Activated gamma-delta T cell treated with anti-CD3 and anti-CD28 coated beads, Interleukin-2, amount 50 U/mL, for 16 hours (primary cell): ENCODE measurements around the gene CYSTM1.
A peak's percentile ranks its signal among the peaks of the same experiment; 100 is the strongest.

Source experiments
- DNase-seq: peaks from one replicate; pipeline ENCODE4 v3.0.0-alpha.2; 2020; ENCODE audit warnings: low read depth

Gene CYSTM1, protein sequence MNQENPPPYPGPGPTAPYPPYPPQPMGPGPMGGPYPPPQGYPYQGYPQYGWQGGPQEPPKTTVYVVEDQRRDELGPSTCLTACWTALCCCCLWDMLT

DNA sequence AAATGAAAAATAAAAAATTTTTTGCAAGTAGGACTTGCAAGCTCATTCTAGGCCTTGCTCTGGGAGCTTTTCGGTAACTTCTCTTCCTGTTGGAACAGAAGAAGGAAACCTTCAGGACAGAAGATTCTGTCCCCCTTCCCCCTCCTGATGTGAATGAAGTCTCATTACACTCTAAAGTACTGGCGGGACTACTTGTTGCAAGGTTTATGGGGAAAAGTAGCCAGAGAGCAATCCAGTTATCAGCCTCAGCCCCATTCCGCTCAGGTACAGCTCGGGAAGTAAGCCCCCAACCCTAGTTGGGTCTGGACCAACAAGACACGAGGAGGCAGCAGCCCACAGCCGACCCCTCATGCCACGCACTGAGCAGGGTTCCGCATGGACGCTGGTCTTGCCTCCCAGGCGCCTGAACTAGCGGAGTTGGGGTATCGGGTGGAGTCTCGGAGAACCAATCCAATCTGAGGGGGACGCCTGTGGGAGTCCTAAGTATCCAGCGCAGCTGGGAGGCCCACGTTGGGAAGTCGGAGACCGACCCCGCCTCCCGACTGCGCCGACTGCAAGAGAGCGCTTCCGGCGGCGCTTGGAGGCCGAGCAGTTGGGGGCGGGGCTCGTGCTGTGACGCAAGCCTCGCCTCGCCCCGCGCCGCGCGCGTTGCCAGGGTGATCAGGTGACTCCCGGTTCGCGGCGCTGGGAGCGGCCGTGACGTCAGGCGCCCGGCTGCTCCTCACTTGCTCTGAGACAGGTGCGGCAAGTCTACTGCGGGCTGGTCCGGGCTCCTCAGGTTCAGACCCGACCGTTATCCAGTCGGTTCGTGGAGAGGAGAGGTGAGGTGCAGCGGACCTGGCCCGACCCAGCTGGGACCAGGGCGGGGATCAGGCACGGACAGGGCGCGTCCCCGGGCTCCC, at the start of gene CYSTM1:
Gene CYSTM1 (plus strand): TSS at position 724 of the 902 bp plus-strand sequence. CDS start 19,278 bp downstream, outside the sequence.
- peak; percentile 86 for DNase-seq

DNA sequence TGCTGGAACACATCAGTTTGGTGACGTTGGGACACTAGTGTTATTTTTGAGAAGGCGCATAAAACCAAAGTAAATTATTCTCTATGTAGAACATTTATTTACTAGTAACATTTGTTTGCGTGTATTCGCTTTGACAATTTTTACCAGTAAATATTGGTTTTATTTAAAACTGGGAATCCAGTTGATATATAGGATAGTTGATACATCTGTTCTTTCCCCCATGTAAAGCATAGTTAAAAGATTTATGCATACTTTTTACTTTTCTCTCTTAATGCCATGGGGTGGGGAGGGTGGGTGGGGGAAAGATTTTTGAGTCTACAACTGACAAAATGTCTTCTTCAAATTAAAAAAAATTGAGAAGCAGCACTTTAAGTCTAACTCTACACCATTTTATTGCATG, 49.4 kb upstream of the CYSTM1 start, which contains the start of gene IGIP:
Gene IGIP (plus strand): TSS at position 301 of the 400 bp plus-strand sequence. CDS start 2,540 bp downstream, outside the sequence.
- no peak for DNase-seq

DNA sequence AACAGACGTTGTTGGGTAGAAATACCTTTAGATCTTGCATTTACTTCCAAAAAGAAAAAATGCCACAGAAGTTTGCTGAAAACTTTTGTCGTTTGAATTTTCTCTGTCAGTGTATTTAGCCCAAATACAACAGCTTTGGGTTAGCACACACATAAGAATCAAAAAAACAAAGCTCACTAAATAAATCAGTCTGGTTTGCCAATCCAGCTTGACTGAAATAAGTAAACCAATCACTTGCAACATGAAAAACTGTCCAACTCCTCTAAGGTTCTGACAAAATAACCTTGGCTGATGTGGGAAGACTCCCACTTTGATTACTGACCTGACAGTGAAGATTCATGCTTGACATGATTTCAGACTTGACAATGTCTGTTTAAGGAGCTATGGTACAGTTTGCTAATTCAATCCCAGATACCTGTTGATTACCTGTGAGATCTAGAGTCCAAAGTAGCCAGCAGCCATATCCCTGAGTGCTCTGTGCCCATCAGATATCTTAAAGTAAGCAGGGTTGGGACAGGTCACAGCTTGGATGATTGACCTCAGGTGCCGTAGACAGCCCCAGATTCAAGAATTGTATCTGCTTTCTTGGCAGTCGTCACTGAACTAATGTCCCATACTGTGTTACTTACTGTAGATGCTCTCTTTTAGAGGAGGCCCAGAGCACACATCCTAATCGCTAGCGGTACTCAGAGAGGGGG, 48.5 kb upstream of the CYSTM1 start:
- DNase-seq: no peak

DNA sequence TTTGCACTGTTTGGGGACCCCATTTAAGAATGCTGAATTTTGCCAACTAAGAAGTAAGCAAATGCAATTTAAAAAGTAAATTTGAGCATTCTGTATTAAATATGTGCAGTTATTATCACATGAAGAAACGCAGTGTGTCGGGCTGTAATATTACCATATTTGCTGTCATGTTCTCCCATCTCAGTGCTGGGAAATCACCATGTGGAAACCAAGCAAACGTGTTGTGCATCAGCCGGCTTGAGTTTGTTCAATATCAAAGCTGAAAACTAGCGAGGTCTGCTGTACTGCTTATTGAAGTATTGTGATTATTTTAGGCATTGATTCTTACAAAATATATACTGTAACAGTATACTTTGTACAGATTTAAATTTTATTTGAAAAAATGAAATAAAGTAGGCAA, 46.6 kb upstream of the CYSTM1 start:
- no peak for DNase-seq

DNA sequence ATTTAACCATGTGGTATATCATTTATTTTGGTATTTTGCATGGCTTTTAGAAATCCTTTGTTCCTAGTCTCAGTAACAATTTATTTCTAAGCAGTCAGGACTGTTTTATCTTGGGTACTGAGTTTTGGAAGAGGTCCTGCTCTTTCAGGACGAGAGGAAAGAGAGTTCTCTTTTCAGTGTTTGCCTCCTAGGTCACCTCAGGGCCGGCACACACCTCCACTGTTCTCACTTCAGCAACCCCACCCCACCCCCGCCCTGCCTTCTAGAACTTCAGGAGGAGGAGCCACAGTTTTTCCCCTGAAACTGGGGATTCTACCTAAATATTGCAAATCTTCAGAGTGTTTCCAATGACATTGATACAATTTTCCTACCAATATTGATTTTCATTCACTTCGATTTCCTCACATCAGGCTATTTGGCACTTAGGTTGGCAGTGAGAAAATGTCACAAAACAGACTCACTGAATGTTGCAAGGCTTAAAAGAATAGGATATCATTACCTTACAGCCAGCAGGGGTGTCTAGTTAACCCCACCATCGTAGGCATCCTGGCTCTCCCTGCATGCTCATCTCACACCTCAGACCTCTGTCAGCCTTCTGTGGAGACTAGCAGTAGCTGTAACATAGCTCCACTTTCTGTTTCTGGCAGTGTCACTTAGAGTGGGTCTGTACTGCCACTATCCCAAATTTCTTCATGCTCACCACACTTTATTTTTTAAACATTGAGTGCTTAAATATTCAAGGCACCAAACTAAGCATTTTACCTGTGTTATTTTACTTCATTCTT, 43.8 kb upstream of the CYSTM1 start:
- no peak for DNase-seq

DNA sequence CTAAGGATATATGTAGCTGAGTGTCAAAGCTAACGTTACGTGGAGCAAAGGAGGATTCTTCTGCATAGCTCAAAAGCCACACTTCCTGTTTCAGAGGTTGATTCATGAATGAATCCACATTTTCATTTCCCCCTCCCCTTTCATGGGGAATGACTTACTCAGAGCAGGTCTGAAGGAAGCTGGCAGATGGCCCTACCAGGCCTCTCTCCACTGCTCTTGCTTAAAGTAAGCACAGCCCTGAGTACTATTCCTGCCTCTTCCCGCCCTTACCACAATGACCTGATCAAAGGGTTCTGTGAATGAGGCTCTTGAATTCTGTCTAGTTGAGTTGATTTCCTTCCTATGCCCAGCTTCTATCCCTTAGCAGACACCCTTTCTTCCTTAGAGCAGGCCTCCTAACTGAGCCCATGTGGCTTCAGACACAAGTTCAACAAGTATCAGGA, 43.0 kb upstream of the CYSTM1 start:
- DNase-seq: no peak

DNA sequence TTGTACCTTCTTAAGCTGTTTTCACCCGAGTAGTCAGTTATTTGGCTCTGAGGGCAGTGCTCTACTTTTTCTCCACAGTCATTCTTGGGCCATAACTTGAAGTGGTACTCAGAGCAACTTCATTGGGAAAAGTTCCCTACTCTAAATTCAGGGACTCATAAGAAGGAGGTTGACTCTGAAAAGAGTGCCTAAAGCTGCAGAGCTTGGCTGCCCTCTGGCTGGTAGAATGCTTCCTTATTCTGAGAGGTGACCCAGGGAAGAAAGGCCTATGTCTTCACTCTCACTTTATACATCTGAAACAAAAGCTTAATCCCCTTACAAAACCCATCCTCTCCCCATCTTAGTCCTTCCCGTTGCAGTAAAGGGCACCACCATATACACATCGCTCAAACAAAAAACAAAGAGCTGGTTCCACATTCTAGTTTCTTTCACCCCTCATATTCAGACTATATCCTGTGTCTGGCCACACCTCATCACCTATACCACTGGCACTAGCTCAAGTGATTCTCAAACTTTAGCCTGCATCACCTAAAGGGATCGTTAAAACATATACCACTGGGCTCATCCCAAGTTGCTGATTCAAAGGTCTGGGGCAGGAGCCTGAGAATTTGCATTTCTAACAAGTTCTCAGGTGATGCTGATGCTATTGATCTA, 41.3 kb upstream of the CYSTM1 start:
- DNase-seq: no peak

DNA sequence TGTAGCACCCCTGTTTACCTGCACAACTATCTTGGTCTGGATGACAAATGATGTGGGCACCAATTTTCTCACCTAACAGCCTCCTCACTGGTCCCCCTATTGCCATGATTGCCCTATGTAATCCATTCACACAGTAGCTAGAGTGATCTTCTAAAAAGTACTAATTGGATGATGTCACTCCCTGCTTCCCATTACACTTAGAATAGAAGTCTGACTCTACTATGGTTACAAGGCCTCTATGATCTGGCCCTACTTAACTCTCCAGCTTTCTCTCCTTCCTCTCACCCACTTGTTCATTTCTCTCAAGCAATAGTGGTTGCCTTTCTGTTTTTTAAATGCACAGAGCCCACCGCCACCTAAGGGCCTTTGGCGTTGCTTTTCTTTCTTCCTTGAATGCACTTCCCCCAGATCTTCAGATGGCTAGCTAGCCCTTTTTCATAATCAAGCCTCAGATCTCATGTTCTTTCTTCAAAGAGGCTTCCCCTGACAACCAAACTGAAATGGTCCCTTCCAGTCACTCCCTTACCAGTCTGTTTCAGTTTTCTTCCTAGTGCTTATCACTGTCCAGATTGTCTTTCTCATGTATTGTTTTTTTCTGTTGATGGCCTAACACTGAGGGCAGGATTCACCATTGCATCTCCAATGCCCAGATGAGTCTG, 40.6 kb upstream of the CYSTM1 start:
- DNase-seq: no peak

DNA sequence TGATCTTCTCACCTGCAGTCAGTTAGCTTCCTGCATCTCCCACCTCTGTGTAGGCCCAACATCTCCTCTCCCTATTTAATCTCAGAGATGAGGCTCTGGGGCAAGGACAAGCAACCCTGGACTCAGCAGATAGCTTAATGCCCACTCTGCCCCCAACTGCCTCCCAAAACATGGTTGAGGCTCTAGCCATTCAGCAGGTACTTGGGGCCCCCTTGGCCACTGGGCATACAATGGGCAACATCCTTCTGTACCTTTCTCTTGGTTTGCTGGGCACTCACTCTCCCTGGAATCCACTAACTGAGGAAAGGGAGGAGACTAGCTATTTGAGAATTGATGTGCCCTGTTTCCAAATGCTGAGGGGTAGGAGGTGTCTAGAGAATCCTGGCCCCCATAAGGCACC, 39.9 kb upstream of the CYSTM1 start:
- DNase-seq: no peak

DNA sequence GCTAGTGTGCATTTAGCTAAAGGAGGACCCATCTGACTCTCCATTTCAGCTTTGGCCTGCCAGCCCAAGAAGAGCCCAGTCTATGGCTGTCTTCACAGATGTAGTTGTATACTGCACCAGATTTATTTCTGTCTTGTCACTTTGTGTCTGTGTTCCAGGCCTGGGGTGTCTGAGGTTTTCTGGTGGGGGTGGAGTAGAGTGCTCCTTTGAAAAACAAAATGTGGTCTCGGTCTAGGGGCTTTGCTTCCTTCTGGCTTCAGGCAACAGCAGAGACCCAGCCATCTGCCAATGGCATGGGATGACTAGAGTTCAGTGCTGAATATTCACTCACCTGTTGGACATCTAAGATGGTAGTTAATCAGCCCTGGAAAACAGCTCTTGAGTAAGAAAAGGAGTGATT, 38.4 kb upstream of the CYSTM1 start:
- no peak for DNase-seq

DNA sequence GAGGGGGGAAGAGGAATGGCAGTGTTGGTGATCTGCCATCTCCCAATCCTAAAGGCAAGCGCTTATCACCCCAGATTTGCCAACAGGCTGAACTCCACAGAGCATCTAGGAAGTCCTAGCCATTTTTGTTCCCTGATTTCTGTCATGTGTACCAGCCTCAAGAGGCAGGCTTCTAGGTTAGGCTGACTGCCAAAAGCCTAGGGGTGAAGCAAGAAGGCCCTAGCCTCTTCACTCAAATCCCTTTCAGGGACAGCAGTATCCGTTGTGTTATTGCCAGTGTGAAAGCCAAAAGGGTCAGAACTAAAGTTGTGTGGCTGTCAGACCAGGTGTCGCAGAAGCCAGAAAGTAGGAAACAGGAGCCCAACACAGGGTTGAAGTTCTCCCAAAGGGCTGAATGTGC, 34.6 kb upstream of the CYSTM1 start:
- no peak for DNase-seq

DNA sequence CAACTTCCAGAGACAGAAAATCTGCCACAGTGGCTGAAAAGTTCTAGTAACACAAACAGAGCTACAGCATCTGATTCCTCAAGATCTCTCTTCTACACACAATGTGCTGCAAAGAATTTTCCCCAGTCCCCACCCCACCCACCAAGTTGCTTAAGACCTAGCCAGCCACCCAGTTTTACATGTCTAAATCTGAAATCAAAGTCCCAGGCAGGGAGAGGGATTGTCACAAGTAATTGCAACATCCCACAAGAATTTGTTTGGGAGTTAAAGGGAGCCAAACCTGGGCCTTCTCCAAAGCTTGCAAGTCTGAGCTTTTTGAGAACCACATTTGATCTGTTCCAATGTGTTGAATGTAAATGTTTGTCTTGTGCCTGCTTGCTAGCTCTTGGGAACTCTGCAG, 33.7 kb upstream of the CYSTM1 start:
- DNase-seq: no peak

DNA sequence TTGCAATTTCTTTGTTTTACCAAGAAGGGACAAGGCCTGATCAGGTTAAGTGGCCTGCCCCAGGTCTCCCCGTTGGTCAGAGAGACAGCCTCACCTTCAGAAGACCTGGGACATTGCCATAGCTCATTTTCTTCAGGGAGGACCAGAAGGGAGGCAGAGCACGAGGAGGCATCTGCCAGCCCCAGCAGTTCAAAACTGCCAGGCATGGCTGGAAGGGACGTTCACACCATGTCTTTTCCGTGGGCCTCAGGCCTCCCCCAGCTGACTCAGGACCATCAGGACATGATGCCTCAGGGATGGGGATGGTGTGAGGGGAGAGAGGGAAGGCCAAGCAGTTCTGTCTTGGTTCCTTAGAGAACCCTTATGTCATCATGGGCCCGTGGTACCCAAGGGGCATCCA, 32.7 kb upstream of the CYSTM1 start:
- no peak for DNase-seq

DNA sequence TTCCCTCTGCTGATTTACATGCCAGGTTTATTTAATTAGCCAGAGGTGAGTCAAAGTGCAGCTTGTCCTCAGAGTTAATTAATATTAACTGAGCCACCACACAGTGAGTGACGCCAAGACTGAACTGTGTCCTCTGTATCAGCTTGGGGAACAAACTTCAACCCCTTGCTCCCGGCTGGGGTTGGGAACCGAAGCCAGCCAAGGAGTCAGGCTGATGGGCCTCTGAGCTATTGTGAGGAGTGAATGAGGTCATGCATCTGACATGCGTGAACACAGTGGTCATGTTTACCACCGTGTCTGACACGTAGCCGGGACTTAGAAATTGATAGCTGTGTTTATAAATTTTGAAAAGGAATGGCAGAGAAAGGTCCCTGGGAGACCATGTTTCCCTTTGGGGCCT, 32.1 kb upstream of the CYSTM1 start:
- DNase-seq: no peak

DNA sequence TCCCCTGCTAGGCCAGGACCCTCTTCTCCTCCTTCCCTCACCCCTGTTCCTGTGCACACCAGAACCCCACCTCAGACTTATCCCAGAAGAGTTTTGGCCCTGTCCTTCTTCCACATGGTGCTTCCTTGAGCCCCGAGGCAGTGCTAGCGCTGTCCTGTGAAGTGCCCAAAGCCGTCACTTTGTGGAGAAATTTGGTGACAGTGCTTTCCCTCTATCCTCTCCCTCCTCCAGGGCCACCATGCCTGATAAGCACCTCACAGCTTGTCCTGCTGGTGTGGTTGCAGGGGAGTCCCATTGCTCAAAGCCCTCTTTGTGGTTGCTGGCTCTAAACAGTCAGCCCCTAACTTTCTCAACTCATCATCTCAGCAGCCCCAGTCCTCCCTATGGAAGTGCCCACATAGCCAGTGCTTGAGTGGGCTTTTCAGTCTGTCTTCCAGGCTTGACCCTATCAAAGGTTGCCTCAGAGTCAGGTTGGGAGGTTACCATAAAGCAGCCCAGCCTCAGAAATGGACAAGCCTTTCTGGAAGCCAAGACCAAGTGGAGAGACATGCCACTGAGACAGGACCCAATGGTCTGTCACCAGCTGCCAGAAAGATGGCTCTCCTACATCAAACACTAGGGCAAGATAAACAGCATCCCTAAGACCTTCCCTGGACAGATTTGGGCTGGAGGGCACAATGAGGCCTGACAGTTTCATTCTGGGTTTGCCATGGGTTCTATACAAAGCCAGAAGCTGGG, 31.3 kb upstream of the CYSTM1 start:
- no peak for DNase-seq

DNA sequence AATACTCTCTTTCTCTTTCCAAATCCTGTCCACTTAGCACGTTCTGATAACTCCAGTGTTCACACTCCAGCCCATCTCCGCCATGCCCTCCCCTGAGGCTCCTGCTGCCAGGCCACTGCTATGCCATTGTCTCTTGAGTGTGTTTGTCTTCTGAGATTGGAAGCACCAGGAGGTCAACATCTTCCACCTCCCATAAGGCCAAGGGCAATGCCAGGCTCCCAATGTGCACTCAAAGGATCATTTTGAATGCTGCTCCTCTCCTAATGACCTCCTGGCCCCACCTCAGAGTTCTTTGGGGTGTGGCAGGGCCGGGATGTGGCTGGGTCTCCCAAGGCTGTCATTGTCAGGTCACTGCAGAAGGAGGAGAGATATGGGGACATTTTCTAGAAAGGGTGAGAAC, 29.7 kb upstream of the CYSTM1 start:
- DNase-seq: no peak

DNA sequence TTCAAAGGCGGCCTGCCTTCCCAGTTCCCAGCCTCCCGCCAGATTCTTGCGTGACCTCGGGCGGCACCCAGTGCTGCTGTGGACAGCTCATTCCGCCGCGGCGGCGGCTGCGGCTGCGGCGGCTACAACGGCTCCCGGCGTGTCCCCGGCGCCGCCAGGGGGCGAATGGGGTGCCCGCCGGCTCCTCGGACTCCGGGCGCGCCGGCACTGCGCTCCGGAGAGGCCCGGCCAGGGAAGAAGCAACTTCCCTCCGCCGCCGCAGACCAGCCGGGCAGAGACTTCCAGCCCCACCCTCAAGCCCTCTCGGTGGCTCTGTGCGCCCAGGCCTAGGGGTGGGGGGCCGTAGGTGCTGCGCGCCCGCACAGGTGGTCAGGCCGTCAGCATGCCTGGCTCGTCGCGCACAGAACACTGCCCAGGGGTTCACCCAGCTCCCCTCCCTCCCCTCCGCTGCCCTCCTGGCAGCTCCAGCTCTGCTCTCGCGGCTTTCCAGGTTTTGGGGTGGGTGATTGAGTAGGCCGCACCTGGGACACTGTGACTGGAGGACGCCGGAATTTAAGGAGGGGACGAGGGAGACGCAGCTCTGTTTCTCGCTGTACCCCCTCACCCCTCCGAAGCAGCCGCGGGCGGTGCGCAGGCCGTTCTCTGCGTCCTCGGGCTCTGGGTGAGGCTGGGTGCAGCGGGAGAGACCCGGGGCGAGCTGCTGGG, 29.0 kb upstream of the CYSTM1 start:
- DNase-seq: peak; percentile 5

DNA sequence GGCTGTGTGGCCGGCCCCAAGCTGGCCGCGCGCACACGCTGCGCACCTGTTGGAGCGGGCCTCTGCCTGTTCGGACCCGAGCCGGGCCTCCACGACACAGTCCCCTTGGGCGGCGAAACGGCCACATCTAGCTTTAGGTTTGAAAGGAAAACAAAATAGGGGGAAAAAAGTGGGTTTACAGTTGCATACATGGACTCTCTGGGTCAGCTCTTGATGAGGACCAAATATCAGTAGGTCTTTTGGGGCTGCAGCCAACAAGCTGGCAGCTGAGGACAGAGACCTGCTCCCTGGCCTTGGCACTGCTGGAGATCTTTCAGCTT, 28.5 kb upstream of the CYSTM1 start:
- no peak for DNase-seq

DNA sequence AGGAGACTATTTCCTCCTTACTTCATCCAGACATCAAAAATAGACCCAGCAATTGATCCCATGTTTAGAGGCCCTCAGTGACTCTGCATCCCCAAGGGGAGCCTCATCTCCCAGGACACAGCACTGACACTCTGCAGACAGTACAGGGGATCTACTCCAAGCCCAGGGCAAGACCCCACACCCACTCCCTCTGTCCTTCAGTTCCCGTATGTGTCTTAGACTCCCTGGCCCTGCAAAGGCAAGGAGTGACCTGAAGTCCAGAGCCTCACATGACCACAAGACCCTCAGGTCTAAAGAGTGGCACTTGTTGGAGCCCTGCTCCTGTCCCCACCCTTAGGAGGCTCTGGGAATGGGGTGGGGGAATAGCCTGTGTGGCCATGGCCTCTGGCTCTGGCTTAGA, 27.5 kb upstream of the CYSTM1 start:
- no peak for DNase-seq

DNA sequence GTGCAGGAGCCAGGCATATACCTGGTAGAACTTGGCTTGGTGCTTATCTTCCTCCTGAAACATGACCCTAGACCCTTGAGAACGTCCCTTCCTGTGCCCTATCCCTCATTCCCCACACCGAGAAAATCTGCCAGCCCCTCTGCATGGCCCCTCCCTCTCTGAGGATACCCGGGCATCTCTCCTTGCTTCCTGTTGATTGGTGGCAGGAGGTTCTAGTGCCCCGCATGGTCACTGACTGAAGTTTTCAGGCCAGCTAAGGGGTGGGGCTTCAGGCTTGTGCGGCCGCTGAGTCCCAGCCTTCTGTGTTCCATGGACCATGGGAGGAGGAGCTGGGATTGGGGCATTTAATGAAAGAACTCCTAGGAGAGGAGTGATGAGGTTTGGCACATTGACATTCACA, 26.5 kb upstream of the CYSTM1 start:
- DNase-seq: no peak
